LNCaP clone FGC (cell line): ENCODE measurements around the gene CDC14A.
A peak's percentile ranks its signal among the peaks of the same experiment; 100 is the strongest.
"Not testable (repeated sequence)": the region's sequence is repeated elsewhere in the genome, so short reads cannot be mapped to it uniquely, and the experiment has no call there.

Experiments used
- DNase-seq: peaks from one replicate; pipeline ENCODE4 v3.0.0-alpha.2; 2011; ENCODE audit warnings: low read depth
- H3K4me3 ChIP-seq: 2 replicates; pipeline ENCODE4 v1.5.1; 2011; ENCODE audit warnings: mild to moderate bottlenecking, low read depth, low read length, control low read depth
- TF ChIP-seq, protein P1 (sequence below): IDR thresholded peaks from 2 replicates; pipeline ENCODE4 v1.5.1; 2012; ENCODE audit warnings: mild to moderate bottlenecking; ENCODE audit not compliant: control insufficient read depth, insufficient read depth; ENCODE audit errors: extremely low read depth

CDC14A gene

DNA sequence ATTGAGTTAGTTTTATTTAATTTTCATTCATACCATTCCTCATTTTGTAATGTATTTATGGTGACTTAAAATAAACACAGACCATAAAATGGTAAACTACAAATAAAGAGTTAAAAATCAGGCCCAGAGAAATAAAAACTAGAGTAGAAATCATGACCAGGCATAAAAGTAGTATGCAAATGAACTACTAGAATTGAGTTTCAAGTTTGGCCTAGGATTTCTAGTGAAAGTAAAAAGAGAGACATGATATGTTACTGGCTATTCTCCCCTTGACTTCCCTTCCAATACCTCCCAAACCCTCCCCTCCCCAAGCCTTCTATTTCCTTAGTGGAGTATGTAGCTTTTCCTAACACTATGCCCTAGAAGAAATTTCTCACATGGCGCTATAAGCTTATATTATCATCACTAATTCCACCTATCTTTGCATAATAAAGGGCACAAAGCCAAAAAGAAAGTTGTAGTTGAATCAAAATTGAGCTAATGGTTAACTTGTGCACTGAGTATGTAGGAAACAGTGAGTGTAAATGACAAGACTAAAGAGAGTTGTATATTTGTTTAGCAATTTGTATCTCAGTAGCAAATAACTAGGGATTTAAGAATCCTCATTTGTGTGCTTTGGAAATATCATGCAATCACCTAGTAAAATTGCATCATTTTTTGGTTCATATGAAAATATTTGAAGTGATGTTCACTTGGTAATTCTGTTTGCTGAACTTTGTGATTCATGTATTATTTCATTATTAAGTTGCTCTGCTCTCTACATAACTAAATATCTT lies 29.7 kb upstream of the CDC14A start:
- peak; percentile 25 for DNase-seq
- no peak overlapping the region for H3K4me3 ChIP-seq
- TF ChIP-seq, protein P1, sequence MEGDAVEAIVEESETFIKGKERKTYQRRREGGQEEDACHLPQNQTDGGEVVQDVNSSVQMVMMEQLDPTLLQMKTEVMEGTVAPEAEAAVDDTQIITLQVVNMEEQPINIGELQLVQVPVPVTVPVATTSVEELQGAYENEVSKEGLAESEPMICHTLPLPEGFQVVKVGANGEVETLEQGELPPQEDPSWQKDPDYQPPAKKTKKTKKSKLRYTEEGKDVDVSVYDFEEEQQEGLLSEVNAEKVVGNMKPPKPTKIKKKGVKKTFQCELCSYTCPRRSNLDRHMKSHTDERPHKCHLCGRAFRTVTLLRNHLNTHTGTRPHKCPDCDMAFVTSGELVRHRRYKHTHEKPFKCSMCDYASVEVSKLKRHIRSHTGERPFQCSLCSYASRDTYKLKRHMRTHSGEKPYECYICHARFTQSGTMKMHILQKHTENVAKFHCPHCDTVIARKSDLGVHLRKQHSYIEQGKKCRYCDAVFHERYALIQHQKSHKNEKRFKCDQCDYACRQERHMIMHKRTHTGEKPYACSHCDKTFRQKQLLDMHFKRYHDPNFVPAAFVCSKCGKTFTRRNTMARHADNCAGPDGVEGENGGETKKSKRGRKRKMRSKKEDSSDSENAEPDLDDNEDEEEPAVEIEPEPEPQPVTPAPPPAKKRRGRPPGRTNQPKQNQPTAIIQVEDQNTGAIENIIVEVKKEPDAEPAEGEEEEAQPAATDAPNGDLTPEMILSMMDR = no peak

- DNase-seq = no peak
- TF ChIP-seq, protein P1 = no peak
Measured at GRCh38 chr1:100323419-100324106, 28.7 kb upstream of the CDC14A start.

GRCh38 chr1:100325415-100326324 lies 26.6 kb upstream of the CDC14A start:
- no peak overlapping the region for H3K4me3 ChIP-seq
- DNase-seq = peak; percentile 36
- TF ChIP-seq, protein P1 = no peak

More at GRCh38 chr1:100323419-100324106, 28.7 kb upstream of the CDC14A start:
- no peak overlapping the region for H3K4me3 ChIP-seq

GRCh38 chr1:100326325-100326670 lies 26.0 kb upstream of the CDC14A start:
- DNase-seq, H3K4me3 ChIP-seq: not testable (repeated sequence)

- H3K4me3 ChIP-seq = no peak overlapping the region
- TF ChIP-seq, protein P1 = no peak
- no peak for DNase-seq
Measured at GRCh38 chr1:100328133-100328532, 24.2 kb upstream of the CDC14A start.

DNA sequence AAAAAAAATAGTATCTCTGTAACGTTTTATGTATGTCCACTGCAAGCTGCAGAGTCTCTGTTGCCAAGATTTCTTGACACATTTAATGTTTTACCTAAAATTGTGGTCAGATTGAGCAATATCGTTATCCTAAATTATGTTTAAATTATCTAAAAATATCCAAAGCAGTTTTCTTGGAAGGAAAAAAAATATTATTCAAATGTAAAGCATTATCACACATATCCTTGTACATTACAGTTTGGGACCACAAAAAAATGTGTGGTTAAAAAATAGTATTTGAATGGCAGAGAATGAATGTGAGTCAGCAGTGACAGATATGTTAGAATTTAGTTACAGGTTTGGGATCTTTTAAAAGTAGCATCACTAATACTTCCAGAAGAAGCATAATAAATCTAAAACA lies 21.2 kb upstream of the CDC14A start:
- not testable (repeated sequence) for DNase-seq, H3K4me3 ChIP-seq

DNA sequence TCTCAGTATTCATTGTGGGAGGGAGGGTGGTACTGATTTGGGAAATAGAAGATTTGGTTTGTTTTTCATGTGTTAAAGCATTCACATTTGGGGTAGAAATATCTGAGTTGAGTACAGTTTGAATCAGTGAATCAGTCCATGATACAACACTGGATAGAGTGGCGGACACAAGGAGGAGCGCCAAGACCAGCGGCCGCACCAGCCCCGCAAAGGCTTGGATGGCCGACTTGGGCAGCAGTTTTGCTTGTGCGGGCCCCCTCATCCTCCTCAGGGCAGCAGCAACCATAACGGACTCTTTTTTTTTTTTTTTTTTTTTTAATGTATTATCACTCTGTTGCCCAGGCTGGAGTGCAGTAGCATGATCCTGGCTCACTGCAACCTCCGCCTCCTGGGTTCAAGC lies 20.0 kb upstream of the CDC14A start:
- no peak for DNase-seq
- no peak overlapping the region for H3K4me3 ChIP-seq
- TF ChIP-seq, protein P1 = no peak
